Activated B cell treated with CpG ODN at 0.5 μM for 24 hours (primary cell): Measurements from ENCODE around the gene UTS2B. TPM values are rescaled to one million over a fixed set of nuclear protein-coding genes. Genes with fewer than 3 reads are reported as not detected.

Experiments
- ATAC-seq: fragments of 200-7000 bp; cut with Tn5 transposase; one replicate; pipeline ENCODE4 v1.10.0; 2021; ENCODE audit warnings: low read depth, mild to moderate bottlenecking, moderate library complexity
- CTCF ChIA-PET: fragments of 350-600 bp; sonication (Branson Sonifier 250); formaldehyde crosslinking; loops from one replicate; lab custom pipeline; 2021; ENCODE audit warnings: antibody characterized with exemption; lab: Charles Lee
- POLR2A ChIA-PET: fragments of 350-600 bp; sonication (Branson Sonifier 250); formaldehyde crosslinking; loops from one replicate; lab custom pipeline; 2021; ENCODE audit warnings: antibody characterized with exemption; lab: Charles Lee
- DNase-seq: peaks from one replicate; pipeline ENCODE4 v3.0.0; 2022
- H3K27ac Mint-ChIP-seq: one replicate; pipeline ENCODE4 v1.8.0; 2020; ENCODE audit warnings: mixed read lengths
- H3K27me3 Mint-ChIP-seq: one replicate; pipeline ENCODE4 v1.8.0; 2021; ENCODE audit warnings: mixed read lengths
- H3K36me3 Mint-ChIP-seq: one replicate; pipeline ENCODE4 v1.8.0; 2021; ENCODE audit warnings: low read depth, mixed read lengths
- H3K4me1 Mint-ChIP-seq: one replicate; pipeline ENCODE4 v1.8.0; 2021; ENCODE audit warnings: mixed read lengths
- H3K4me3 Mint-ChIP-seq: one replicate; pipeline ENCODE4 v1.8.0; 2020; ENCODE audit warnings: mild to moderate bottlenecking, mixed read lengths
- H3K9me3 Mint-ChIP-seq: one replicate; pipeline ENCODE4 v1.8.0; 2020; ENCODE audit warnings: mixed read lengths
- intact Hi-C: fragments of 100-400 bp; cut with micrococcal nuclease; formaldehyde crosslinking; loops from one replicate; pipeline ENCODE4 v1.15.1; 2024
- total RNA-seq: library from RNA; stranded (reverse); gene quantifications from 2 replicates; pipeline ENCODE4 v1.2.3, GENCODE V29; 2022
- TF ChIP-seq, protein P1 (sequence below): fragments of 200-600 bp; IDR thresholded peaks from one replicate; pipeline ENCODE4 v1.8.0; 2022; ENCODE audit warnings: antibody characterized with exemption, mild to moderate bottlenecking

Gene UTS2B
- total RNA-seq, 1 donor from 2014 or later: 2.1 TPM

- DNase-seq (no peak), ATAC-seq (peak; percentile 76)
- CTCF ChIA-PET: interaction anchor here (0.9 to 2.2 kb wide), 2 partner anchors 14 to 111 kb away, joined by 3 to 10 read pairs; no protein-coding TSS in a partner anchor
- TF ChIP-seq, protein P1, sequence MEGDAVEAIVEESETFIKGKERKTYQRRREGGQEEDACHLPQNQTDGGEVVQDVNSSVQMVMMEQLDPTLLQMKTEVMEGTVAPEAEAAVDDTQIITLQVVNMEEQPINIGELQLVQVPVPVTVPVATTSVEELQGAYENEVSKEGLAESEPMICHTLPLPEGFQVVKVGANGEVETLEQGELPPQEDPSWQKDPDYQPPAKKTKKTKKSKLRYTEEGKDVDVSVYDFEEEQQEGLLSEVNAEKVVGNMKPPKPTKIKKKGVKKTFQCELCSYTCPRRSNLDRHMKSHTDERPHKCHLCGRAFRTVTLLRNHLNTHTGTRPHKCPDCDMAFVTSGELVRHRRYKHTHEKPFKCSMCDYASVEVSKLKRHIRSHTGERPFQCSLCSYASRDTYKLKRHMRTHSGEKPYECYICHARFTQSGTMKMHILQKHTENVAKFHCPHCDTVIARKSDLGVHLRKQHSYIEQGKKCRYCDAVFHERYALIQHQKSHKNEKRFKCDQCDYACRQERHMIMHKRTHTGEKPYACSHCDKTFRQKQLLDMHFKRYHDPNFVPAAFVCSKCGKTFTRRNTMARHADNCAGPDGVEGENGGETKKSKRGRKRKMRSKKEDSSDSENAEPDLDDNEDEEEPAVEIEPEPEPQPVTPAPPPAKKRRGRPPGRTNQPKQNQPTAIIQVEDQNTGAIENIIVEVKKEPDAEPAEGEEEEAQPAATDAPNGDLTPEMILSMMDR: no peak
- H3K36me3 Mint-ChIP-seq: peaks cover 39% of the 10 kb centered on the region
- H3K27me3 Mint-ChIP-seq: no peaks in the 10 kb centered on the region
- peak overlapping the region; percentile 52 for H3K4me3 Mint-ChIP-seq
- POLR2A ChIA-PET: interaction anchor here (0.9 to 1.6 kb wide), 7 partner anchors 15 to 85 kb away, joined by 3 to 7 read pairs (median 3); partner anchors contain the start of genes CCDC50 and UTS2B
- peaks cover 55% of the 10 kb centered on the region for H3K4me1 Mint-ChIP-seq
- no peaks in the 10 kb centered on the region for H3K9me3 Mint-ChIP-seq
- intact Hi-C loops: loop anchor here (1.0 kb wide), 2 partner anchors 25 to 109 kb away; partner anchors contain the start of gene UTS2B
- H3K27ac Mint-ChIP-seq: peak overlapping the region; percentile 84
Observed at GRCh38 chr3:191355406-191355805, 25.1 kb upstream of the UTS2B start.

GRCh38 chr3:191353022-191353777 is 22.9 kb upstream of the UTS2B start:
- H3K4me3 Mint-ChIP-seq: no peak overlapping the region
- TF ChIP-seq, protein P1: no peak
- POLR2A ChIA-PET: interaction anchor here (0.5 kb wide), 1 partner anchor 26 kb away, joined by 4 read pairs; no protein-coding TSS in a partner anchor
- no peak overlapping the region for H3K27ac Mint-ChIP-seq
- no peak for DNase-seq
- H3K9me3 Mint-ChIP-seq: no peaks in the 10 kb centered on the region
- CTCF ChIA-PET: no interaction called here
- peaks cover 50% of the 10 kb centered on the region for H3K4me1 Mint-ChIP-seq
- H3K36me3 Mint-ChIP-seq: peaks cover 16% of the 10 kb centered on the region
- intact Hi-C loops: no loop called here
- no peak for ATAC-seq
- no peaks in the 10 kb centered on the region for H3K27me3 Mint-ChIP-seq

GRCh38 chr3:191352014-191352413 is 21.7 kb upstream of the UTS2B start:
- no peak overlapping the region for H3K4me3 Mint-ChIP-seq
- ATAC-seq (no peak), DNase-seq (no peak)
- CTCF ChIA-PET: no interaction called here
- H3K4me1 Mint-ChIP-seq: peaks cover 52% of the 10 kb centered on the region
- H3K27me3 Mint-ChIP-seq: no peaks in the 10 kb centered on the region
- POLR2A ChIA-PET: no interaction called here
- H3K27ac Mint-ChIP-seq: no peak overlapping the region
- intact Hi-C loops: no loop called here
- TF ChIP-seq, protein P1: no peak
- H3K36me3 Mint-ChIP-seq: peaks cover 5% of the 10 kb centered on the region
- no peaks in the 10 kb centered on the region for H3K9me3 Mint-ChIP-seq

DNA sequence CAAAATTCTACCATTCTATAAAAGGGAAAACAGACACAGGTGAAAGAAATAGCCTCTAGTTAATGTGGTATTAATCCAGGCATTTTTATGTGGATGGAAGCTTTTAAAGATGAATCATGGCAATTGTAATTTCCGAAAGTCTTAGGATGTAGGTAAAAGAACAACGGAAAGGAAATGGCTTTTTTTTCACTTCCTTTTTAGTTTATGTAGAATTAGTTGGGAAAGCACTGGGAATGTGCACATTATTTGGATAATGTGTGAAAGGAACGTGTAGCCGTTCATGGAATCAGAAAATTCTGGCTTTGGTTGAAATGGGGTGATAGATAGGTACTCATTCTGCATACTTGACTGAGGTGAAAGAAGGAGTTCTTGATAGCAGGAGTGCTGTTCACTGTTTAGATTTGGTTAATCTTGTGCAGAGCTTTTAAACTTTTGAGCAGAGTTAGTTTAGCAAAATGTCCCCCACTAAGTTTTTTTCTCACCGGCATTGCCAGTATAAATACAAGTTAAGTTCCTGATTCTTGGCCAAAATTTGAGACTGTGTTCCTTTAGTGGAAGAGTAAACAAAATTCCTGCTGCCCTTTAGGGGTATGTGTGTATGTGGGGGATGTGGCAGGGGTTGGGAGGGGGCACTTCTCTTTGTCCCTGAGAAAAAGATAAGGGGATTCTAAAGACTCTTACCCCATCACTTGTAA is 20.2 kb upstream of the UTS2B start:
- intact Hi-C loops: no loop called here
- ATAC-seq (no peak), DNase-seq (no peak)
- H3K27ac Mint-ChIP-seq: peak overlapping the region; percentile 51
- peaks cover 50% of the 10 kb centered on the region for H3K4me1 Mint-ChIP-seq
- ChIA-PET POLR2A (no interaction called here), CTCF (no interaction called here)
- no peak overlapping the region for H3K4me3 Mint-ChIP-seq
- H3K9me3 Mint-ChIP-seq: no peaks in the 10 kb centered on the region
- TF ChIP-seq, protein P1: no peak
- peaks cover 1% of the 10 kb centered on the region for H3K36me3 Mint-ChIP-seq
- H3K27me3 Mint-ChIP-seq: no peaks in the 10 kb centered on the region

- H3K9me3 Mint-ChIP-seq: no peaks in the 10 kb centered on the region
- H3K4me3 Mint-ChIP-seq: no peak overlapping the region
- H3K27ac Mint-ChIP-seq: no peak overlapping the region
- H3K36me3 Mint-ChIP-seq: peaks cover 7% of the 10 kb centered on the region
- intact Hi-C loops: no loop called here
- ATAC-seq: no peak
- peaks cover 62% of the 10 kb centered on the region for H3K4me1 Mint-ChIP-seq
- TF ChIP-seq, protein P1: no peak
- ChIA-PET POLR2A (no interaction called here), CTCF (no interaction called here)
- no peak for DNase-seq
- H3K27me3 Mint-ChIP-seq: no peaks in the 10 kb centered on the region
Observed at GRCh38 chr3:191348098-191348497, 17.8 kb upstream of the UTS2B start.
